ENCODE results near the gene ZNHIT1.

Gene ZNHIT1

GRCh38 chr7:101220295-101220694, 2.3 kb downstream of the ZNHIT1 start:
- DNase-seq, result no peak

- DNase-seq, result no peak
Measured at GRCh38 chr7:101222275-101222830, 4.4 kb downstream of the ZNHIT1 start.

GRCh38 chr7:101223528-101223927, 5.6 kb downstream of the ZNHIT1 start:
- no peak for DNase-seq

- DNase-seq, result no peak
Measured at GRCh38 chr7:101225650-101226049, 7.7 kb downstream of the ZNHIT1 start.

GRCh38 chr7:101226721-101227120, 8.8 kb downstream of the ZNHIT1 start:
- no peak for DNase-seq

- DNase-seq, result no peak
Measured at GRCh38 chr7:101231644-101232043, 13.7 kb downstream of the ZNHIT1 start.

- DNase-seq, result no peak
Measured at GRCh38 chr7:101232141-101232850, 14.3 kb downstream of the ZNHIT1 start.

GRCh38 chr7:101233907-101234547, 16.1 kb downstream of the ZNHIT1 start:
- DNase-seq, result no peak

- DNase-seq, result no peak
Measured at GRCh38 chr7:101234636-101235035, 16.7 kb downstream of the ZNHIT1 start.

GRCh38 chr7:101235050-101235449, 17.1 kb downstream of the ZNHIT1 start:
- DNase-seq, result peak; percentile 35

- no peak for DNase-seq
Measured at GRCh38 chr7:101235522-101235921, 17.6 kb downstream of the ZNHIT1 start.

- DNase-seq, result no peak
Measured at GRCh38 chr7:101236292-101236835, 18.4 kb downstream of the ZNHIT1 start.

GRCh38 chr7:101237206-101238067, 19.5 kb downstream of the ZNHIT1 start, which contains the start of gene CLDN15:
Gene CLDN15 (minus strand): TSS chr7:101237802. CDS start chr7:101237581, 221 bp downstream.
- peak; percentile 56 for DNase-seq

GRCh38 chr7:101238226-101239182, 20.5 kb downstream of the ZNHIT1 start:
- DNase-seq, result peak; percentile 74

GRCh38 chr7:101239191-101239950, 21.4 kb downstream of the ZNHIT1 start:
- DNase-seq, result no peak

- no peak for DNase-seq
Measured at GRCh38 chr7:101239951-101240220, 21.9 kb downstream of the ZNHIT1 start.

GRCh38 chr7:101240226-101241014, 22.5 kb downstream of the ZNHIT1 start:
- no peak for DNase-seq

- no peak for DNase-seq
Measured at GRCh38 chr7:101241015-101241363, 23.0 kb downstream of the ZNHIT1 start.

GRCh38 chr7:101241443-101242349, 23.7 kb downstream of the ZNHIT1 start:
- DNase-seq, result no peak
